ENCODE results near the gene ZNF804B.

GRCh38 chr7:89283302-89283701 is 523.8 kb downstream of the ZNF804B start:
- no peak for TF ChIP-seq POLR2A (IDR thresholded peaks at IDR 0.05)
- TF ChIP-seq, protein P1, sequence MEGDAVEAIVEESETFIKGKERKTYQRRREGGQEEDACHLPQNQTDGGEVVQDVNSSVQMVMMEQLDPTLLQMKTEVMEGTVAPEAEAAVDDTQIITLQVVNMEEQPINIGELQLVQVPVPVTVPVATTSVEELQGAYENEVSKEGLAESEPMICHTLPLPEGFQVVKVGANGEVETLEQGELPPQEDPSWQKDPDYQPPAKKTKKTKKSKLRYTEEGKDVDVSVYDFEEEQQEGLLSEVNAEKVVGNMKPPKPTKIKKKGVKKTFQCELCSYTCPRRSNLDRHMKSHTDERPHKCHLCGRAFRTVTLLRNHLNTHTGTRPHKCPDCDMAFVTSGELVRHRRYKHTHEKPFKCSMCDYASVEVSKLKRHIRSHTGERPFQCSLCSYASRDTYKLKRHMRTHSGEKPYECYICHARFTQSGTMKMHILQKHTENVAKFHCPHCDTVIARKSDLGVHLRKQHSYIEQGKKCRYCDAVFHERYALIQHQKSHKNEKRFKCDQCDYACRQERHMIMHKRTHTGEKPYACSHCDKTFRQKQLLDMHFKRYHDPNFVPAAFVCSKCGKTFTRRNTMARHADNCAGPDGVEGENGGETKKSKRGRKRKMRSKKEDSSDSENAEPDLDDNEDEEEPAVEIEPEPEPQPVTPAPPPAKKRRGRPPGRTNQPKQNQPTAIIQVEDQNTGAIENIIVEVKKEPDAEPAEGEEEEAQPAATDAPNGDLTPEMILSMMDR (IDR thresholded peaks at IDR 0.05) = no peak

Measured in esophagus squamous epithelium (tissue), 4 donors.